ENCODE results near the gene YJU2. TPM values are rescaled to one million over a fixed set of nuclear protein-coding genes. Genes with fewer than 3 reads are reported as not detected.

The YJU2 gene
- total and polyA plus RNA-seq, 2 of the 13 experiments (the other 11 are each of a cell fraction or from before 2014, with no cell fraction given) = 9.3 to 17.9 TPM

GRCh38 chr19:4267101-4267900, 20.4 kb downstream of the YJU2 start (continued):
- no peak for TF ChIP-seq ZNF10 (CRISPR knock-in tag; IDR thresholded peaks at IDR 0.05; ENCODE audit: borderline replicate concordance, low read depth)
- TF ChIP-seq JUNB (CRISPR knock-in tag; IDR thresholded peaks at IDR 0.05; ENCODE audit: borderline replicate concordance) = no peak
- no peak for TF ChIP-seq RBAK (CRISPR knock-in tag; IDR thresholded peaks at IDR 0.05)
- no peak for TF ChIP-seq HNF4G (IDR thresholded peaks at IDR 0.05; ENCODE audit: borderline replicate concordance, low read depth, low read length)
- no peak for TF ChIP-seq HNF4G (CRISPR knock-in tag; IDR thresholded peaks at IDR 0.05; ENCODE audit: borderline replicate concordance, low read depth)
- no peak for TF ChIP-seq ZNF567 (CRISPR knock-in tag; IDR thresholded peaks at IDR 0.05; ENCODE audit: borderline replicate concordance)
- no peak for TF ChIP-seq TCF7L2 (IDR thresholded peaks at IDR 0.05; ENCODE audit: low read depth, low read length)
- TF ChIP-seq CC2D1A (CRISPR knock-in tag; IDR thresholded peaks at IDR 0.05) = no peak
- TF ChIP-seq SMC3 (IDR thresholded peaks at IDR 0.05; ENCODE audit: low read length) = peak; percentile 89
- peak; percentile 83 for TF ChIP-seq SRSF1 (optimal IDR thresholded peaks at IDR 0.05; ENCODE audit: low read depth, low read length)
- TF ChIP-seq MTERF4 (CRISPR knock-in tag; IDR thresholded peaks at IDR 0.05) = 0 out of 2 replicates have a peak, but pooled peaks have one; percentile 26
- no peak for TF ChIP-seq ZNF3 (CRISPR knock-in tag; IDR thresholded peaks at IDR 0.05)
- TF ChIP-seq, protein P1, sequence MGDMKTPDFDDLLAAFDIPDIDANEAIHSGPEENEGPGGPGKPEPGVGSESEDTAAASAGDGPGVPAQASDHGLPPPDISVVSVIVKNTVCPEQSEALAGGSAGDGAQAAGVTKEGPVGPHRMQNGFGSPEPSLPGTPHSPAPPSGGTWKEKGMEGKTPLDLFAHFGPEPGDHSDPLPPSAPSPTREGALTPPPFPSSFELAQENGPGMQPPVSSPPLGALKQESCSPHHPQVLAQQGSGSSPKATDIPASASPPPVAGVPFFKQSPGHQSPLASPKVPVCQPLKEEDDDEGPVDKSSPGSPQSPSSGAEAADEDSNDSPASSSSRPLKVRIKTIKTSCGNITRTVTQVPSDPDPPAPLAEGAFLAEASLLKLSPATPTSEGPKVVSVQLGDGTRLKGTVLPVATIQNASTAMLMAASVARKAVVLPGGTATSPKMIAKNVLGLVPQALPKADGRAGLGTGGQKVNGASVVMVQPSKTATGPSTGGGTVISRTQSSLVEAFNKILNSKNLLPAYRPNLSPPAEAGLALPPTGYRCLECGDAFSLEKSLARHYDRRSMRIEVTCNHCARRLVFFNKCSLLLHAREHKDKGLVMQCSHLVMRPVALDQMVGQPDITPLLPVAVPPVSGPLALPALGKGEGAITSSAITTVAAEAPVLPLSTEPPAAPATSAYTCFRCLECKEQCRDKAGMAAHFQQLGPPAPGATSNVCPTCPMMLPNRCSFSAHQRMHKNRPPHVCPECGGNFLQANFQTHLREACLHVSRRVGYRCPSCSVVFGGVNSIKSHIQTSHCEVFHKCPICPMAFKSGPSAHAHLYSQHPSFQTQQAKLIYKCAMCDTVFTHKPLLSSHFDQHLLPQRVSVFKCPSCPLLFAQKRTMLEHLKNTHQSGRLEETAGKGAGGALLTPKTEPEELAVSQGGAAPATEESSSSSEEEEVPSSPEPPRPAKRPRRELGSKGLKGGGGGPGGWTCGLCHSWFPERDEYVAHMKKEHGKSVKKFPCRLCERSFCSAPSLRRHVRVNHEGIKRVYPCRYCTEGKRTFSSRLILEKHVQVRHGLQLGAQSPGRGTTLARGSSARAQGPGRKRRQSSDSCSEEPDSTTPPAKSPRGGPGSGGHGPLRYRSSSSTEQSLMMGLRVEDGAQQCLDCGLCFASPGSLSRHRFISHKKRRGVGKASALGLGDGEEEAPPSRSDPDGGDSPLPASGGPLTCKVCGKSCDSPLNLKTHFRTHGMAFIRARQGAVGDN (CRISPR knock-in tag; IDR thresholded peaks at IDR 0.05) = peak; percentile 17; the same call in 1 of the 2 replicates
- TF ChIP-seq ZSCAN30 (CRISPR knock-in tag; IDR thresholded peaks at IDR 0.05) = no peak
- TF ChIP-seq, protein P2, sequence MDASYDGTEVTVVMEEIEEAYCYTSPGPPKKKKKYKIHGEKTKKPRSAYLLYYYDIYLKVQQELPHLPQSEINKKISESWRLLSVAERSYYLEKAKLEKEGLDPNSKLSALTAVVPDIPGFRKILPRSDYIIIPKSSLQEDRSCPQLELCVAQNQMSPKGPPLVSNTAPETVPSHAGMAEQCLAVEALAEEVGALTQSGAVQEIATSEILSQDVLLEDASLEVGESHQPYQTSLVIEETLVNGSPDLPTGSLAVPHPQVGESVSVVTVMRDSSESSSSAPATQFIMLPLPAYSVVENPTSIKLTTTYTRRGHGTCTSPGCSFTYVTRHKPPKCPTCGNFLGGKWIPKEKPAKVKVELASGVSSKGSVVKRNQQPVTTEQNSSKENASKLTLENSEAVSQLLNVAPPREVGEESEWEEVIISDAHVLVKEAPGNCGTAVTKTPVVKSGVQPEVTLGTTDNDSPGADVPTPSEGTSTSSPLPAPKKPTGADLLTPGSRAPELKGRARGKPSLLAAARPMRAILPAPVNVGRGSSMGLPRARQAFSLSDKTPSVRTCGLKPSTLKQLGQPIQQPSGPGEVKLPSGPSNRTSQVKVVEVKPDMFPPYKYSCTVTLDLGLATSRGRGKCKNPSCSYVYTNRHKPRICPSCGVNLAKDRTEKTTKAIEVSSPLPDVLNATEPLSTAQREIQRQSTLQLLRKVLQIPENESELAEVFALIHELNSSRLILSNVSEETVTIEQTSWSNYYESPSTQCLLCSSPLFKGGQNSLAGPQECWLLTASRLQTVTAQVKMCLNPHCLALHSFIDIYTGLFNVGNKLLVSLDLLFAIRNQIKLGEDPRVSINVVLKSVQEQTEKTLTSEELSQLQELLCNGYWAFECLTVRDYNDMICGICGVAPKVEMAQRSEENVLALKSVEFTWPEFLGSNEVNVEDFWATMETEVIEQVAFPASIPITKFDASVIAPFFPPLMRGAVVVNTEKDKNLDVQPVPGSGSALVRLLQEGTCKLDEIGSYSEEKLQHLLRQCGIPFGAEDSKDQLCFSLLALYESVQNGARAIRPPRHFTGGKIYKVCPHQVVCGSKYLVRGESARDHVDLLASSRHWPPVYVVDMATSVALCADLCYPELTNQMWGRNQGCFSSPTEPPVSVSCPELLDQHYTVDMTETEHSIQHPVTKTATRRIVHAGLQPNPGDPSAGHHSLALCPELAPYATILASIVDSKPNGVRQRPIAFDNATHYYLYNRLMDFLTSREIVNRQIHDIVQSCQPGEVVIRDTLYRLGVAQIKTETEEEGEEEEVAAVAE (CRISPR knock-in tag; IDR thresholded peaks at IDR 0.05; ENCODE audit: borderline replicate concordance) = no peak
- no peak for TF ChIP-seq MEF2D (CRISPR knock-in tag; IDR thresholded peaks at IDR 0.05)
- 0 out of 2 replicates have a peak, but pooled peaks have one; percentile 24 for TF ChIP-seq ELF3 (CRISPR knock-in tag; IDR thresholded peaks at IDR 0.05)
- no peak for TF ChIP-seq PCBP2 (optimal IDR thresholded peaks at IDR 0.05; ENCODE audit: low read depth, low read length, poor library complexity, severe bottlenecking)
- no peak for TF ChIP-seq HOXD1 (CRISPR knock-in tag; IDR thresholded peaks at IDR 0.05)
- no peak for TF ChIP-seq KLF11 (CRISPR knock-in tag; IDR thresholded peaks at IDR 0.05)
